ENCODE results near the gene FEN1. TPM values are rescaled to one million over a fixed set of nuclear protein-coding genes. Genes with fewer than 3 reads are reported as not detected.

FEN1 gene
- polyA plus RNA-seq, 3 donors = 30.6 to 49.0 (median 45.8) TPM

DNA sequence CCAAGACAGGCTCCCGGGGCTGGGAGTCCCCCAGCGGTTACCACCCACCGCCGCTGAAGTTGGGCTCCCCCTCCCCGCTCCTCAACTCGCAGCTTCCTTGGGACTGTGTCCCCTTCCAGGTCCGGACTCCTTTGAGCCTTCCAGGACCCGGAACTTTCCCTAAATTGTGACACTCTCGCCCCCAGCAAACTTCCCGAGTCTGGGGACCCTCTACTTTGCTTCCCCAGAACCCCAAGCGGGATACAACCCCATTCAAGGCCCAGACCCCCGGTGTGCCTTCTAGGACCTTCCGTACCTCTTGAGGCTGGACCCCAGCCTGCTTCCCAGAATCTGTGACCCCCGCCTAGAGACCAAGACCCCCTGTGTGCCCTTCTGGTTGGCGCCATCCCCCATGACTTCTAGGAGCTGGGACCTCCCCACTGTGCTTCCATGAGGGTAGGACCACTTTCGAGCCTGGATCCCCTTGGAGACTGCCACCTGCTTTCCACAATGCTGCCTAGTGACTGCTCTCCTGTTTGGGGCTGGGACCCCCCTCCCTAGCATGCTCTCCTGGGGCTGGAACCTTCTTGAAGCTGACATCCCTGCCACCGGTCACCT is 39.7 kb upstream of the FEN1 start:
- DNase-seq (ENCODE audit: extremely low read depth in 1 of 11, low read depth in 9 of 11, low spot score in 4 of 11) = no peak

DNA sequence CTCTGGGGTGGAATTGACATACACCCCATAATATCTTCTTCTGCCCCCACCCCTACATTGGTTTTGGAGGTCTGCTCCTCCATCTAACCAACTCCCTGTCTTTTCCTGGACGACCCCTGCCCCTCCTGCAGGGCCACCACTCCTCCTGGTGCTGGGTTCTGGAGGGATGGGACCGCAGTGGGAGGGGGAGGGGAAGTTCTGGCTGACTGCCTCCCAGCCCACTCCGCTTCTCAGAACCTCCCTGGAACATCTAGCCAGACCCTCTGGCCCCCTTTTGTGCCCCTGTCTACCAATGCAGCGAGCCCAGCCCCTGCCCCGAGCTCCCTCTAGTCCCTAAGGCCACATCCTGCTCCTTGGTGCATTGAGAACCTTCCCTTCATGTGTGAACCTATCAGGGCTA is 39.0 kb upstream of the FEN1 start:
- no peak for DNase-seq (ENCODE audit: extremely low read depth in 1 of 11, low read depth in 9 of 11, low spot score in 4 of 11)

DNA sequence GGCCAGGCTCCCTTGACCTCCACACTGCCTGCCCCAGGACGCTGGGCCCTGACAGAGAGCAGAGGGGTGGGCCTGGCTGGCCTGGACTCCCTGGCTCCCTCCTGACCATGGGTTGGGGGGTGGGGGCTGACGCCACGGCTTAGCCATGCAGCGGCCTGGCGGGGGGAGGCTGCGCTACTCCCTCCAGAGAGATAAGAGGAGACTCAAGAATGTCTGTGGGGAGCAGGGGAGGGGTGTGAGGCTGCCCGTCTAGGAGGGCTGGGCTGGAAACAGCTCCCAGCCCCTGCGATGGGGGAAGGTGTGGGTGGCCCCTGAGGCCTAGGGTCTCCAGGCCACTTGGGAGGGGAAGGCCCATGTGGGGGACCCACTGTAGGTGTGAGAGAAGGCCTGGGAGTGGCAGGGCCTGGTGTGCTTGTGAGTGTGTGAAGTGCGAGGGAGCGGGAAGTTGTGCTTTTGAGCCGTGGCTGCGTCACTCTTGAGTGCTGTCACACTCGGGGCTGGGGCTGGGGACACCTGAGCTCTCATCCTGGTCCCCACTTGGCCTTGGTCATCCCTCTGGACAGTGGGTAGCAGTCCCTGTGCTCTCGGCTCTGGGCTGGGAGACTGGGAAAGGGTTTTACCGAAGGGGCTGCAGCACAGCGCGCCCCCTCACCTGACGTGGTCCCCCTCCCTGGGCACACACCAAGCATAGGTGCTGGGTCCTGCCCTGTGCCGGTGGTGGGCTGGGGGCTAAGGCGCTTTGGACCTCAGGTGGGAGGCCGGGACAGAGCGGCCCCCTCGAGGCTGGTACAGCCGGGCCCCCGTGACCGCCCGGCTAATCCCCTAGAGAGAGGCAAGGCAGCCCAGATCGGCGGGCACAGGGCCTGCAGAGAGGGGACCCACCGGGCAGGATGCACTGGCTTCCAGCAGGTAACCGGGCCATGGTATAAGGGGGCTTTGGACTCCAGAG is 37.9 kb upstream of the FEN1 start:
- no peak for DNase-seq (ENCODE audit: extremely low read depth in 1 of 11, low read depth in 9 of 11, low spot score in 4 of 11)

DNA sequence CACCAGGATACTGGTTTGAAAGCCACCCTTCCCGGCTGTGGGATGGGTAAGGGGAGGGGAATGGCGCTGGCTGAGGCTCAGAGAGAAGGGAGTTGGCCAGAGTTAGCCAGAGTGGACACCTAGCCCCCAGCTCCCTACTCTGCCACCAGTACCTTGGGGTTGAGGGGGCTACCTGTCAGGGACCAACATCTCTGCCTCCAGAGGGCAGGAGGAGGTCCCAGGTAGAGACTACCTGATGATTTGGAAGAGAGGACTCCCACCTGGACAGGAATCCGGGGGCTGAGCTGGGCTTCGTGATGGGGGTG is 36.6 kb upstream of the FEN1 start:
- no peak for DNase-seq (ENCODE audit: extremely low read depth in 1 of 11, low read depth in 9 of 11, low spot score in 4 of 11)

DNA sequence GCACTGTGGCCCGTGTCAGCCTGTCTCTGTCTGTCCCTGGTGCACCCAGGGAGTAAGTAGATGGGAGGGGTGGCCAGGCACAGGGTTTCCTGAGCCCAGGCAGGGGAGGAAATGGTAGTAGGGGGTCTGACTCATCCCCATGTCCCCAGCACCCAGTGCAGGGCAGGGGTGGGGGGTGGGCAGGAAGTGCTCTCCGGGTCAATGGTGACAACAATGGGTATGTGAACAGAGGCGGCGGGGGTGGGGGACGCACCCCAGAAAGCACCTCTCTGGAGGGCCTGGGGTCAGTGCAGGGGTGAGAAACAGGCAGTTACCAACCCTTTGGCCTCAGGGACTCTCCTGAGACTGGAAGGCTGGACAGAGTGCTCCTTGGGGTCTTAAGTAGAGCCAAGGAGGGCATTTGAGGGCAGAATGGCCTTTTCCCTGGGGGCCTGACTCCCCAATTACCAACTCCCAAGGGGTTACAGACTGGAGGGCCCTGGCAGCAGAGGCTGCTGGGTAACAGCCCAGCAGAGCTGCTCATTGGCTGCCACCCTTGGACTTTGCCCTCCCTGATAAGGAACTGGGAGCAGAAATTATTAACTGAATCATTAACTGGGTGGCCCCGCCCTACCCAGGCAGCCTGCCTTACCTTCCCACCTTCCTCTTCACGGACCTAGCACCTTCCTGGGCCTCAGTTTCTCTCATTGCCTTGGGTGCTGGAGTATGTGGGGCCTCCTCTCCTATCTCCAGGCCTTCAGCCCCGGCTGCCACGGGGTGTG is 36.1 kb upstream of the FEN1 start:
- DNase-seq (ENCODE audit: extremely low read depth in 1 of 11, low read depth in 9 of 11, low spot score in 4 of 11) = no peak

DNA sequence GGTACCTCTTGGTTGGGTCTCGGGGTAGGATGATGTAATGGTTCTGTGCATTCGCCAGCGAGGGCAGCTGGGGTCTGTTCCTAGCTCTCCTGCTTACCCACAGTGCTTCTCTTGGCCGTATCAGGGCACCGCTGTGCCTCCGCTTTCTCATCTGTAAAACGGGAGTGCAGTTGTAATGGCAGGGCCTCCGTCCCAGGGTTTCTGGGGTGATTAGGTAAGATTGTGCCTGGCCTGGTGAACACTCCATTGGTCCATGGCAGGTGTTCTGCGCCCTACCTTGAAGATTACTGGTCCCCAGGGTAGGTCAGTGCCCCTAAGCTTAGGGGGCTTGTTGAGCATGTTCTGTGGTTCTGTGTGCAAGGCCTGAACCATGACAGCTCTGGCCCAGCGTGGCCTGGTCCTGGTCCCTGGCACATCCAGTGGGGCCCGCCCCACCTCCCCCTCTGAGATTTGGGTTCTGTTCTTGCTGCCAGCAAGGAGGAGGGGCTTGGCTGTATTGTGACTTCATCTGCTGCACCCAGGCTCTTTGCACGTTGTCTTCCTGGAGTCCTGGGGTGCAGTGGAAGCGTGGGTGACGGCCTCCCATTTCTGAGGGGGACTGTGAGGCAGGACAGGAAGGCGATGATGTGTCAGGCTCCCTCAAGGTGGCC is 35.4 kb upstream of the FEN1 start:
- no peak for DNase-seq (ENCODE audit: extremely low read depth in 1 of 11, low read depth in 9 of 11, low spot score in 4 of 11)

DNA sequence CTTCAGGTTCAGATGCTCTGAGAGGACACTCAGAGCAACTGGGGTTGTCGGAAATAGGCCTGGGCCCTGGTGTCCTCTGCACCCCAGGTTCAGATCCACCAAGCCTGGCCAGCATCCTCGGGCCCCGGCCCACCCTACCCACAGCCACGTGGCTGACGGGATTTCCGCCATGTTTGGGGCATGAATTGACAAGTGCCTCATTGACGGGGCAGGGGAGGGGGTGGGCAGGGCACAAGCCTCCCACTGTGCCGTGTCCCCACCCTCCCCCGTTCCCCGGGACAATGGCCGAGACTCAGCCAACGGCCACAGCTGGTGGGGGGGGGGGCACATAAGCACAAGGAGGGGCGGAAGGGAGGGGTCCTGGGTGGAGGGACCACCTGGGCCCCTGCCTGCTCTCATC is 31.8 kb upstream of the FEN1 start:
- DNase-seq (ENCODE audit: extremely low read depth in 1 of 11, low read depth in 9 of 11, low spot score in 4 of 11) = no peak

DNA sequence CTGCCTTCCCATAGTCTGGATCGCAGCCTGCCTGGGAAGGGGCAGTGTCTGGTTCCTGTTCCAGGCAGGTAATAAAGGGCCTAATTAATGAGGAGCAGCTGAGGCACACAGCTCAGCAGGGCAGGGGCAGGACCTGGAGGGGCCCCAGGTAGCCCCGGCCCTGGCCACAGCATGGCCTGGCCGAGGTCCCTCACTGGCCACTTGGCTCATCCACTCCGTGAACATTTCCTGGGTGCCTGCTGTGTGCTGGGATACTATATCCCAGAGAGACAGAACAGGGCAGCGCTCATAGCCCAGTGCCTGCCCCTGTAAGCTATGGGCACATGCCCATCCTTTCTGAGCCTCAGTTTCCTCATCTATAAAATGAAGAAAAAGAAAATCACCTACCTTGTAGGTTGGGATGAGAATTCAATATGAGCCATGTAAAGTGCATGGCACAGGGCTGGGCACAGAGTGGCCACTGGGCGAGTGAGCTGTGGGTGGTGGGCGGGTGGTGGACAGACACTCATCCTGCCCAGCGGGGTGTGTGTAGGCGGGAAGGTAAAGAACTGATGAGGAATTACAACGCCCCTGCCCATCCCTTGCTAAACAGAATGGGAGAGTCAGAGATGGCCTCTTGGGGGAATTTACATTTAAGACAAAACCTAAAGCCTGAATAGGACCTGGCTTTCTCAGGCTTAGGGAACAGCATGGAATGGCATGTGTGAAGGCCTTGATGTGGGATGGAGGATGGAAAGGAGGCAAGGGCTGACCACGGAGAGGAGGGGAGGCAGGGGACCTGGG is 31.1 kb upstream of the FEN1 start:
- no peak for DNase-seq (ENCODE audit: extremely low read depth in 1 of 11, low read depth in 9 of 11, low spot score in 4 of 11)

DNA sequence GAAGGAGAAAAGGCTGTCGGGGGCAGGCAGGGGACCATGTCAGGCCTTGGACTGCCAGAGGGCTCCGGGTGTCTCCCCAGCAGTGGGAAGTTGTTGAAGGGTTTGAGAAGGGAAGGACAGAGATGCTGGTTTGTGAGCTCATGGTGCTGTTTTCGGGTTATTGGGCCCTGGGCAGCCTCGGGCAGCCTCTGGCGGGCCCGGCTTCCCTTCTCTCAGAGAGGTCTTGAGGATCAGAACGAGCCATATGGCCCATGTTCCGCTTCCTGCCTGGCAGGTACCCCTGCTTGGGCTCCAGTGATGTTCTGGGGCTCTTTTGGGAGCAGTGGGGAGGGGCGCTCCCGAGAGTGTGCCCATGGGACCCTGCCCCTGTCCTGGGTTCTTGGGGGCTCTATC is 30.5 kb upstream of the FEN1 start:
- no peak for DNase-seq (ENCODE audit: extremely low read depth in 1 of 11, low read depth in 9 of 11, low spot score in 4 of 11)

DNA sequence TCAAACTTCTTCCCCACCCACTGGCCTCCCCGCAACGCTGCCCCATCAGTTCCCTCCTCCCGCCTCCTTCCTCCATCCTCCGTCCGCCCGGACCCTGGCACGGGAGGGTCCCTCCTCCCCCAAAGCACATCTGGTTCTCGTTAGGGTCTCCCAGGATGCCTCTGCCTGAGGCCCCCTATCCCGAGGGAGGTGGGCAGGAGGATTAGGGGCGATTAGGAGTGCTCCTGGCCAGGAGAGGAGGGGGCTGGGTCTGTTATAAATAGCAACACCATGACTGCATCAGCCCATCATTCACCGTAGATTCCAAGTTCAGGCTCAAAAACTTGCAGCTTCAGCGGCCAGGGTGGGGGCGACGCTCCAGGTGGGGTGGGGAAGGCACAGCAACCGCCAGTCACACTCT is 29.9 kb upstream of the FEN1 start:
- no peak for DNase-seq (ENCODE audit: extremely low read depth in 1 of 11, low read depth in 9 of 11, low spot score in 4 of 11)

DNA sequence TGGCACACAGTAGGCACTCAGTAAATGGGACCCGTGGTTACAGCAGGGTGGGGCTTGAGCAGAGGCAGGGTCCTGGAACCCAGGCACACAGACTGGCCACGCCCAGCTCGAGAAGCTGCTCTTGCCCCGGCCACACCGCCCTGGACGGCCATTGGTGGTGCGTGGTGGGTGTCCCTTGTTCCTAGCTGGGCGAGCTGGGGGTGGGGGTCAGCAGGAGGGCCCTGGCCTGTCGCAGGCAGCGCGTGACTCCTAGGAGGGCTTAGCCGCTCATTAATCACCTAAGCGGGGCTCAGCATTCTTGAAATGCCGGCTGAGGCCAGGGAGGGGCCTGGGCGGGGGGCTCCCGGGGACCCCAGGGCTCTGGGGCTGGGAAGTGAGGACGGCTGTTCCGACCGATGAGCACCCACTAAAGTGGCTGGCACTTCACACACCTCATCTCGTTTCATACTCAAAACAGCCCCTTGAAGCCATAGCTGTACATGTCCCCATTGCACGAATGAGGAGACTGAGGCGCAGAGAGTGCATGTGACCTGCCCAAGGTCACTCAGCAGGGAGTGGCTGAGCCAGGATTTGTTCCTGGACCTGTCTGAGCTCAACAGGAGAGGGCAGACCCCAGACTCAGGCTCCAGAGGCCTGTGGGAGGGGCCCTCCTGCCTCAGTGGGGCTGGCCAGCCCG is 28.6 kb upstream of the FEN1 start:
- no peak for DNase-seq (ENCODE audit: extremely low read depth in 1 of 11, low read depth in 9 of 11, low spot score in 4 of 11)

DNA sequence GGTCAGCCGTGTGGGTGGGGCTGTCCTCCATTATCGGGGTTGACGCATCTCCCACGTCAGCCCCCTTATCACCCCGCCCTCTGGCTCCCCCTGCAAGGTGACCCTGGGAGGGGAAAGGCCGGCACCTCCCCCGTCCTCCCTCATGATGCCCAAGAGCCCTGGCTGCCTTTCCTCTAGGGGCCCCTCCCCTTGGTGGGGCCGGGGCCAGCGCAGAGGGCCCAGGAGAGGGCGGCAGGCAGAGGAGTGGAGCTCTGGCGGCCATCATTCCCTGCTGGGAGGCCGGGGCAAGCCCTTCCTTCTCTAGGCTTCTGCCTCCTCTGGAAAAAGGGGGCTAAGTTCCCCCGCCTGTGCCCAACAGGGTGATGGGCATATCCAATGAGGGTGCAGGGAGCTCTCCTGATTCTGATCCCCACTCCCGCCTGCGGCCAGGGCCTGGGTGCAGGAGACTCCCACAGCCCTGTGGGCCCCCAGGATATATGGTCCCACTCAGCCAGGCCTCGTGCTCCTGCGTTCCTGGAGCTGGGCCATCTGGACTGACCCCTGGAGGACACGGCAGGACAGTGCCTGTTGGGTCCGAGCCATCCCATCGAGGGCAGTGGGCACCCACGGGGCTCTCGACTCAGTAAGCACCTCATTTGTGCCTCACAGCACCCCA is 28.0 kb upstream of the FEN1 start:
- no peak for DNase-seq (ENCODE audit: extremely low read depth in 1 of 11, low read depth in 9 of 11, low spot score in 4 of 11)

DNA sequence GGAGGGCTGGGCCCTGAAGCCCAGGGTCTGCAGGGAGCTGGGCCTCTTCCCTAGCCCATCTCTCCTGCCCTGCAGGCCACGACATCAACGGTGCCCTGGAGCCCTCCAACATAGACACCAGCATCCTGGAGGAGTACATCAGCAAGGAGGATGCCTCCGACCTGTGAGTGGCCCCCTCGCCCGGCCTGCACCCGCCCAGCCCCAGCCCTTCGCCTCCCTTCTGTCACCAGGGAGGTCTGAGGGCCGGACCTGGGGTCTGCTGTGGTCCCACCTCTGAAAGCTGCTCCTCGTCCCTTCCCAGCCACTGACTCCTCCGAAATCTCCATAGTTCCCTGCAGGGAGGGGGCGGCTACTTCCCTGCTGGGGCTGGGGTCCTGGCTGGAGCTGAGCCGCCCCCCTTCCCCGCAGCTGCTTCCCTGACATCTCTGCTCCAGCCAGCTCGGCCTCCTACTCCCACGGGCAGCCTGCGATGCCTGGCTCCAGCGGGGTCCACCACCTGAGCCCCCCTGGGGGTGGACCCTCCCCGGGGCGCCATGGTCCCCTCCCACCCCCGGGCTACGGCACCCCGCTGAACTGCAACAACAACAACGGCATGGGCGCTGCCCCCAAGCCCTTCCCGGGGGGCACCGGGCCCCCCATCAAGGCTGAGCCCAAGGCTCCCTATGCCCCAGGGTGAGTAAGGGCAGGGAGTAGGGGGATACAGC is 27.0 kb upstream of the FEN1 start:
- DNase-seq (ENCODE audit: extremely low read depth in 1 of 11, low read depth in 9 of 11, low spot score in 4 of 11) = no peak

DNA sequence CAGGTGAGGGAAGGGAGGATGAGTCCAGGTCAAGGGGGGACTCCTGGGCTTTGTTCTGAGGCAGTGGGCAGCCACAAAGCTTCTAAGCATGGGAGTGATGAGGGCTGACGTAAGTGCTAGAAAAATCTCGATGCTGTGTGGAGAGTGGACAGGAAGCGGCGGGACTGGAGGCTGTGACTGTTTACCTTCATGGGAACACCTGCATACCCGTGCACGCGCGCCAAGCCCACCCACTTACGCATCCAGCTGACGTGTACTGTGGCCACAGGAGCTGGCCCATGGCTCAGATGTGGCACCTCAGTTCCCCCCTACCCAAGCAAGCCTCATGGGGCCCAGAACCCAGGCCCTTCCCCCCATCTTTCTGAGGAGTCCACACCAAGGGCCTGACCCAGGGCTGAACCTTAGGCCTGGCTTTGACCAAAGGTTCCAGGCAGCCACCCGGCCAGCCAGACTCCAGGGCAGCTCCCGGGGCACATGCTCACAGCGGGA is 26.3 kb upstream of the FEN1 start:
- DNase-seq (ENCODE audit: extremely low read depth in 1 of 11, low read depth in 9 of 11, low spot score in 4 of 11) = no peak

DNA sequence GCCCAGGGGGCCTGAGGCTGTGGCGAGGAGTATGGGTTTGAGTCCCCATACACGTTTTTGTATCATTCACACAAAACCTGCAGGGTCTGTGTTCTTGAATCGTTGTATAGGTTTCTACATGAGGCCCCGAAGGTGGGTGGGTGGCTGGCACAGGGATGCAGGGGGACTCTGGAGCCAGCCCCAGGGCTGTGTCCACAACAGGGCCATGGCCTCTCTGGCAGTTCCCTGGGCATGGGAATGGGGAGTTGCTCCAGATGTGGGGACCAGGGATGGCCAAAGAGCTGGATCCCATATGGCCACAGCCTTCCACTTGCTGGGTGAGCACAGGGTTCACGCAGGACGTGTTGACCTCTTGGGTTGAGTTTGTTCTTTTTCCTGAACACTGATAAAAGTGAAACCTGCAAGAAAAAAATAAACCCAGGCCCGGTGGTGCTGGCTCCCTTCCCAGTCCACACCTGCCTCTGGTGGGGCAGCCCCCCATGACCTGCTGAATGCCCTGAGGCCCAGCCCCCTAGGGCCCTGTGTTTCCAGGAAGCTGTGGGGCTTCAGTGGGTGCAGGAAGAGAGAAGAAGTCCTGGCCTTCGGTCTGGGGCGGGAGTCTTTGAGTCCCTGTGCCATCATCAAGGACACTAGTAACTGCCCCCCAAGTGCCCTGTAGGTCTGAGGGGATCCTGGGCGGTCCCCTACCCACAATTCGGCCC is 24.2 kb upstream of the FEN1 start:
- DNase-seq (ENCODE audit: extremely low read depth in 1 of 11, low read depth in 9 of 11, low spot score in 4 of 11) = no peak

DNA sequence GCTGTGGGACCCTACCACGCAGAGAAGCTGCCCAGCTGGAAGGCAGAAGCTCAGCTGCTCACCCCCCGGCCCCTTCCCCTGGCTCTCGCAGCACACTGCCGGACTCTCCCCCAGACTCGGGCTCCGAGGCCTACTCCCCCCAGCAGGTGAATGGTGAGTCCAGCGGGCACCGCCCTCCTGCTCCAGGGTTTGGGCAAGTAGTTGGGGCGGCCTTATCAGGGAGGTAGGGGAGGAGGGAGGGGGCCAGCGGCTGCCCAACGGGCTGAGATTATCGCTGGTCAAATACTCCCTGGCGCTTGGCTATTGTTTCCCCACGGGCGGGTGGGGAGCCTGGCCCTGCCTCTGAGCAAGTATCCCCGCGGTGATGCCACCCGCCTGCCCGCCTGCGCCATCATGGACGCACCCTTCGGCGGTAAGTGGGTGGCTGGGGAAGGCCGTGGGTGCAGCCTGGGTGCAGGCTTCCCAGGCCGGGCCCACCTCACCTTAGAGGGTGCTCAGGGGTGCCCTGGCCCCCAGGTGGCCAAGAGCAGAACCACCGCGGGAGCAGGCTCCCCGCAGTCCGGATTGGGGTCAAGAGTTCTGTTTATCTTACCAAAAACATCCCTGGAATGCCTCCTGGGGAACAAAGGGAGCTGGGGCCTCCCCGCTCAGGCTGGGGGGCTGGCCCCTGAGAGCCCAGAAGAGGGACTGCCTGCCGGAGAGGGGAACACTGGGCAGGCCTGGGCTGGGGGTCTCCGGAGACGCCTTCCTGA is 23.4 kb upstream of the FEN1 start:
- no peak for DNase-seq (ENCODE audit: extremely low read depth in 1 of 11, low read depth in 9 of 11, low spot score in 4 of 11)

Measured in renal cortex interstitium (tissue), 11 donors.